Activated CD4-positive, alpha-beta T cell treated with anti-CD3 and anti-CD28 coated beads, Interleukin-2, amount 50 U/mL, for 16 hours (primary cell): ENCODE measurements around the gene PRR12.

Source experiments
- DNase-seq: peaks from one replicate; pipeline ENCODE4 v3.0.0-alpha.2; 2020

PRR12 gene

DNA sequence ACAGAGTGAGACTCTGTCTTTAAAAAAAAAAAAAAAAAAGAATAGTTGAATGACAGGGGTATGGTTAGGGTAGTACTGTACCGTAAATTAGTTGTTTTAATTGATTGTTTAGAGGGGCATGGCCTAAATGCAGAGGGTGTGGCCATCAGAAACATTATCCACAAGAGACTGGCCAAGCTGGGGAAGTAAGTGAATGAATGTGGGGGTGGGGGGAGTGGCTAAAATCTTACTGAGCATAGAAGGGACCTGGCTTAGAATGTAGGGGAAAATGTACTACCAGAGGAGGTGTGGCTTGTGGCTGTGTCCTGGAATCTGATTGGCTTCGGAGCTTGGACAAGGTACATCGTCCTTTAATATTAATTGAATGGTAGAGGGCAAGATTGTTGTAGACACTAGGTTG is 78.5 kb downstream of the PRR12 start:
- no peak for DNase-seq

GRCh38 chr19:49672131-49672919 is 81.3 kb downstream of the PRR12 start:
- DNase-seq: peak; percentile 77
